ENCODE measurements around the gene LSS. TPM values are rescaled to one million over a fixed set of nuclear protein-coding genes. Genes with fewer than 3 reads are reported as not detected.
"Not testable (repeated sequence)": the region's sequence is repeated elsewhere in the genome, so short reads cannot be mapped to it uniquely, and the experiment has no call there.

The LSS gene
- total RNA-seq, 1 experiment from 2014 or later = 59.4 TPM

DNA sequence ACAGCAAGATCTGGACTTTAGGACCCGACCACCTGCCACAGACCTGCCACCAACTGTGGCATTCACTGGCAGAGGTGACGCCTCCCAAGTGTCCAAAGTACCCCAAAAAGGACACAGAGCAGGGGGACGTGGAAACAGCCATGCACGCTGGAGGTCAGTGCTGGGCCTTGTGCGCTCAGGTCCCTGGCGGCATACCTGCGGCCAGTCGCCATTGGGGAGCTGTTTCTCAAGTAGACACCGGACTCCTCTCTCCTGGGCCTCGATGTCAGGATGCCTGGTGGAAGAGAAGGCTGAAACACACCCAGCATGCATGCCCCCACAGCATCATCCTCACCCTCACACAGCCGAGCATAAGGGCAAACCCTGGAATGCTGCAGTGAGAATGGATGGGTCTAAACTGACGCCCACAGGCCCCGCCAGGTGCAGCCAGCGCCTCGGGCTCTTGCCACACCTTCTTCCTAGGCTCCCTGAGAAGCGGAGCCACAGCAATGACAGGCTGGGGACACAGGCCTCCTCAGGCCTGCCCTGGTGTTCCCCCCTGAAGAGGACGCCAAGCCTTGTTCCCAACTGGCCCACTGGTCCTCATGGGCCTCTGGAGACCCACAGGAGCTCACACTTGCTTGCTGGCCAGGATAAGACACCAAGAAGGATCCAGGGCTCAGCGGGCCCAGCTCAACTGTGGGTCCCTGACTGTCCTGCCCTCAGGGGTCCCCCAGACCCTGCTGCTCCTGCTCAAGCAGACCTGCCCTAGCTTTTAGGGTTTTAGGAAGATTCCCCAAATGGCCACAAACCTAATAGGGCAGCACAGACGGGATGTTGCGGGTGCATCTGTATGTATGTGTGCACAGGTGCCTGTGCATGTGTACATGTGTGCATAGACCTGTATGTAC is 36.6 kb downstream of the LSS start:
- in situ Hi-C loops (cut with HindIII; ENCODE audit: low sequenced_read_pairs) = no loop called here
- DNase-seq (ENCODE audit: low spot score) = no peak

DNA sequence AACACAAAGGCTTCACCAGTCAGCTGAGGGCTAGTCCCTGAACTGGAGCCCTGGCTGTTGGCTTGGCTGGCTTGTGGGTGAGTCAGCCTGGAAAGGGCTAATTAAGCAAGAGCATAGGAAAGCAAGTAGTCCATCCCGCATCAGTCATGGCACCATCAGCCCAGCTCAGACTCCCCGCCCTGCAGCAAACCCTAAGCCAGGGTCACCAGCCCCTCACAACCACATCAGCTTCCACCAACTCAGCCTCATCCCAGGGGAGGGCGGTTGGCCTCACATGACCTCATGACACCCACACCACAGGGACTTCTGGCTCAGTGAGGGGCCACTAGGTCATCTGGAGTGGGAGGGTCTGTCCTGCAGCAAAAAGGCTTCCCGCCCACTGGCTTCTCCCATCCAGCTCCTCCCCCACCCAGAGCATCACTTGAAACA is 37.3 kb downstream of the LSS start:
- no peak for DNase-seq (ENCODE audit: low spot score)
- in situ Hi-C loops (cut with HindIII; ENCODE audit: low sequenced_read_pairs) = no loop called here

DNA sequence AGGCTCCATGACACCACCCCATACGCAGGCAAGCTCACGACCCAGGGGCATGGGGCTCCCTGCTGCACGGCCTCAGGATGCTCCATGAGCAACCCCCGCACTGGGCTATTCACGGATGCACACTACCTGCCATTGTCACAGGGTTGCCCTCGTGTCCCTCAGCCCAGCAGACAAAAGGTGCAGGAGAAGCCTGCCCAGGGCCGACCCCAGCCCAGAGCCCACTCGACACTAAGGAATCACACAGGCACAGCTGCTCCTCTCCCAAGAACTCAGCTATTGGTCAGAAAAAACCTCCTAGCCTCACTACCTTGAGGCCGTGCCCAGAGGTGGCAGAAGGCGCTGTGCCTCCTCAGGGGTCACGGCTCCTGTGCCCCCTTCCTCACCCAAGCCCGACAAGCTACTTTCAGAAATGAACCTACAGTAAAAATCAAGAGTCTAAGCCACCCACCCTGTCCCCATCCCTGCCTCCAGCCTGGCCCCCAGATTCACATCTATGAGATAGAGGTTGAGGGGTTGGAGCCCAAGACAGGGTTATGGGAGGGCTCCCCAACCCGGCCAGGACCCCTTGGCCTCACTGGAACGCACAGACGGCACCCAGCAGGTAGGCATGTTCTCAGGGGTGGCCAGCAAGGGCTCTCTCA is 38.0 kb downstream of the LSS start:
- DNase-seq (ENCODE audit: low spot score) = no peak
- in situ Hi-C loops (cut with HindIII; ENCODE audit: low sequenced_read_pairs) = no loop called here

DNA sequence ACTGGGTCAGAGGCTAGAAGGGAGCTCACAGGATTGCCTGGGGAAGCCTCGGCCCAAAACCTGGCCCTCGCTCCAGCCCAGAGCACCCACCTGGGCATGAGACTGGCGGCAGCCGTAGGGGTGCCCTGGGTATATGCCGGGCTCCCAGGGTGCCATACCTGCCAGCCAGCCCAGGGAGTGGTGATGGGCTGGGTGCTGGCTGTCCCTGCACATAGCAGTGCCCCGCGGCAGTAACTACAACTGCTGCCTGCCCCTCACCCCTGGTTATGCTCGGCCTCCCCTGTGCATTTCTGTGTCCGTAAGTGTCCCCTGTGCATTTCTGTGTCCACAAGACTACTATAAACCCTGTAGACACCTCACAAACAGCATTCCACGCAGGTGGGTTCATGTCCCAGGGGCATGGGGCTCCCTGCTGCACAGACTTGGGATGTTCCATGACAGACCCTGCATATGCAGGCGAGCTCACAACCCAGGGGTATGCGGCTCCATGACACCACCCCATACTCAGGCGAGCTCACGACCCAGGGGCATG is 38.5 kb downstream of the LSS start:
- in situ Hi-C loops (cut with HindIII; ENCODE audit: low sequenced_read_pairs) = no loop called here

DNA sequence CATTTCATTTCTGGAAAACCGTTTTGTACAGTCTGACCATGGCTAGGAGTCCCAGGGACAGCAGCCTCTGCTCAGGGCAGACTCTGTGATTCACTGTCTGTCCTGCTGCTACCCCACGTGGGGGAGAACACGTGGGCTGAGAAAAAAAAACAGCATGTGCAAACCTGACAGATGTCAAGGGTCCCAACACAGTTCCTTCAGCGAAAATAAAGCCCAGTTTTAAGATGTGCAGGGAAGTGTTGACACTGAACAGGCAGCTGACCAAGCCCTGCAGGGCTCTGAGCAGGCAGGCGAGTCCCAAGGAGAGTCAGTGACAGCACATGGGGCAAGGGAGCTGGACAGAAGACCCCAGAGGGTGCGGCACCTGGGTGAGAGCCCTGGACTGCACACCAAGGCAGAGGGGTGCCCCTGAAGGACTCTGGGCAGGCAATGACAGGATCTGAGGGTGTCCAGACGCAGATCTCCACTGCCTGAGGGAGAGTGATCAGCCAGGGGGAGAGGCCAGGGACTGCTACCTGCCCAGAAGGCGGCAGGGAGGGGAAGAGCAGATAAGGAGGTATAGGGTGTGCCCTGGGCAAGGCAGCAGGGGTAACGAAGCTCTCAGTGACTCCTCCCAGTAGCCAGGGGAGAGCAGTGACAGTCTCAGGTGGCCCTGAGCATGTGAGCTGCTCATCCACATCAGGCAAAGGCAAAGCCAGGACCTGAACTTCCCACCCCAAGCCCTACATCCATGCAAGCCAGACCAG is 39.2 kb downstream of the LSS start:
- in situ Hi-C loops (cut with HindIII; ENCODE audit: low sequenced_read_pairs) = no loop called here
- DNase-seq (ENCODE audit: low spot score) = no peak

More for the DNA sequence above, 38.5 kb downstream of the LSS start:
- DNase-seq (ENCODE audit: low spot score) = no peak

DNA sequence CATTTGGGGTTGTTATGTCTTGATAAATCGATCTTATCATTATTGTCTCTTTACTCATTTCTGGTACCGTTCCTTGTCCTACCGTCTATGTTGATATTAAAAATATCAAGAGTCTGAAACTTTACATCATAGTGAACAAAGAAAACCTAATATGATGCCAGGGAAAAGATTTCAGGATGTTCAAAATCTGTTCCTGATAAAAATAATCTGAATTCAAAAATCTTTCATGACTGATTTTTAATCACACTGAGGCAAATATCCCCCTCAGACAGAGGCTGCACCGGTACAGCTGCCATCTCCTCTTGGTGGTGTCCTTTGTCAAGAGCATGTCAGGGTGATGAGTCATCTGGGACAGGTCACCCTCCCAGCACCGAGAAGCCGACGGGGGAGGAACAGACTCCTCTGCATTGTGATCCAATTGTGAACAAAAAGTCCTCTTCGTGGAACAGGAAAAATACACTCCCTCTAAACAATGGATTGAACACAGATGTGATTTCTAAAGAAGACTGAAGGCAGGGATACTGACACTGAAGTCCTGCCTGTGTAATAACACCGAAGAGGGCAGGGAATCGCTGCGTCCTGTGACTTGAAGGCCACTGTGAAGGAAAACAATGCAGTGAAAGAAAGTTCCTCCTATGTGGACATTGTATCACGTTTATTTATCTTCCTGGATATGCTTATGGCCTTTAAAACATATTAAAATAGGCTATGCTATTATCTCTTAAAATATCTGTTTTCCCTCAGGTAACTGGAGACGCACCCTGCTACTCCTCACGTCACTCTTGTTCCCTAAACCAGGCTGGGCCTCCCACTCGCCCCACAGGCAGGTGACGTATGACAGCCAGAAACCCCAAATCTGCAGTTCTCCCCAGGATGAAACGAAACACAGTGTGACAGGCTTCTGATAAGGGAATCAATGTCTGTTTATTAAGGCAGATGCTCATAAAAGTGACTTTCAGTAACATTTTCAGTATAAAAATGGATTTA is 40.1 kb downstream of the LSS start:
- in situ Hi-C loops (cut with HindIII; ENCODE audit: low sequenced_read_pairs) = no loop called here
- DNase-seq (ENCODE audit: low spot score) = no peak

DNA sequence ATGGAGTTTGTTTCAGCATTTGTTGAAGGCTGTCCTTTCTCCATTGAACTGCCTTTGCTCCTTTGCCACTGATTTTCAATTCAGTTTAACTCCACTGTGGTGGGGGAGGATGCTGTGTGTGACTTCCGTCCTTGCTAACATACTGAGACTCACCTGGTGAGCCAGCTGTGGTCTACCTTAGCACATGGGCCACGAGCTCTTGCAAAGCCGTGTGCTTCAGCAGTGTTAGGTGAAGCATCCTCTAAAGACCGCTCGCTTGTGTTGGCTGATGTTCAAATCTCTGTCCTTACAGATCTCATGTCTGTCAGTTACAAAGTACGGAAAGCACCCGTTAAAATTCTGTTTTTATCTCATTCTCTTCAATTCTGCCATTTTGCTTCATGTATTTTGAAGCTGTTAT is 40.8 kb downstream of the LSS start:
- DNase-seq (ENCODE audit: low spot score) = no peak
- in situ Hi-C loops (cut with HindIII; ENCODE audit: low sequenced_read_pairs) = no loop called here

DNA sequence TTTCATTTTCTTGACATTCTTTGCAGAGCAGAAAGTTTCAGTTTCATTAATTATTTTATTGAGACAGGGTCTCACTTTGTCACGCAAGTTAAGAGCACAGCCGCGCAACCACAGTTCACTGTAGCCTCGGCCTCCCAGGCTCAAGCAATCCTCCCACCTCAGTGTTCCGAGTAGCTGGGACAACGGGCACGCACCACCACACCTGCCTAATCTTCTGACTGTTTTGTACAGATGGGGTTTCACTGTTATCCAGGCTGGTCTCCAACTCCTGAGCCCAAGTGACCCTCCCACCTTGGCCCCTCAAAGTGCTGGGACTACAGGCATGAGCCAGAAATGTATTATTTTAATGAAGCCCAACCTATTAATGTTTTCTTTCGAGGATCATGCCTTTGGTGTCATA is 41.3 kb downstream of the LSS start:
- in situ Hi-C loops (cut with HindIII; ENCODE audit: low sequenced_read_pairs) = no loop called here
- DNase-seq (ENCODE audit: low spot score) = no peak

DNA sequence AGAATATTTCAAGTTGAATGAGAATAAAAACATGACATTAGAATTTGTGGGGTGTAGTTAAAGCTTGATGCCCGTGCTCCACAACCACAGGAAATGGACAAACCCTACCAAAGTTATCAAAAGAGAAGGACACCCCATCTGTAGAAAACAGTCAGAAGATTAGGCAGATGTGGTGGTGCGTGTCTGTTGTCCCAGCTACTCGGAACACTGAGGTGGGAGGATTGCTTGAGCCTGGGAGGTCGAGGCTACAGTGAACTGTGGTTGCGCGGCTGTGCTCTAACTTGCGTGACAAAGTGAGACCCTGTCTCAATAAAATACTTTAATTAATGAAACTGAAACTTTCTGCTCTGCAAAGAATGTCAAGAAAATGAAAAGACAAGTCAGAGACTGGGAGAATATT is 42.9 kb downstream of the LSS start:
- in situ Hi-C loops (cut with HindIII; ENCODE audit: low sequenced_read_pairs) = no loop called here
- DNase-seq (ENCODE audit: low spot score) = no peak

DNA sequence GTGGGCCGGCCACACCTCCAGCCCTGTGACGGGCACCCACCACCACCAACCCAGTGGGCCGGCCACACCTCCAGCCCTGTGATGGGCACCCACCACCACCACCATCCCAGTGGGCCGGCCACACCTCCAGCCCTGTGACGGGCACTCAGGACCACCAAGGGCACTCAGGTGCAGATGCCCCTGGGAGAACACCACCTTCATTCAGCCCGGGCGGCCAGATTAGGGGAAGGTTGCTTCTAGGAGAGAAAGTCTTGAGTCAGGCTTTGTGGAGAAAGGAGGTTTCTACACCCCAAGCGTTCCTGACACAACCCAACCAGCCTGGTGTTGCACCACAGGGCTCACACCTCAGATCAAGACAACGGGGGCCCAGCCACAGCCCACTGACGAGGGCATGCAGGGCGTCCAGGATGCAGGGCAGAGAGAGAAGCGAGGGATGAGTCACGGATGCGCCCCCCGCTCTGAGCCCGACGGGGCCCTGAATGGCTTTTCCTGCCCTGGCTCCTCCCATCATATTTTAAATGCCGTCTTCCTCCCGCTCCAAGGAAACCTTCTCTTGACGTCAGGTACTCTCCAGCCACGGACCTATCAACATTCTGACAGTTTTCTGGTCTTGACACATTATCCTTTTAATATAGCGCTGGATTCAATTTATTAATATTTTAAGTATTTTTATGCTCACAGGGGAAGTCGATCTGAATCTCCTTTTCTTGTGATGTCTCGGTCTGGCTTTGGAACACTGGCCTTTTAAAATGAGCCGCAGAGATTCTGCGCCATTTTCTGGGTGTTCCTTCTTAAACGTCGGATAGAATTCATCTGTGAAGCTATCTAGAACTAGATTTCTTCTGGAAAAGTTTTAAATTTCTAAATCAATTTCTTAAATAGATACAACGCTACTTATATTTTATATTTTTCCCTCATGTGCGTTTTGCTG is 43.7 kb downstream of the LSS start:
- in situ Hi-C loops (cut with HindIII; ENCODE audit: low sequenced_read_pairs) = no loop called here
- DNase-seq (ENCODE audit: low spot score) = peak; percentile 91

DNA sequence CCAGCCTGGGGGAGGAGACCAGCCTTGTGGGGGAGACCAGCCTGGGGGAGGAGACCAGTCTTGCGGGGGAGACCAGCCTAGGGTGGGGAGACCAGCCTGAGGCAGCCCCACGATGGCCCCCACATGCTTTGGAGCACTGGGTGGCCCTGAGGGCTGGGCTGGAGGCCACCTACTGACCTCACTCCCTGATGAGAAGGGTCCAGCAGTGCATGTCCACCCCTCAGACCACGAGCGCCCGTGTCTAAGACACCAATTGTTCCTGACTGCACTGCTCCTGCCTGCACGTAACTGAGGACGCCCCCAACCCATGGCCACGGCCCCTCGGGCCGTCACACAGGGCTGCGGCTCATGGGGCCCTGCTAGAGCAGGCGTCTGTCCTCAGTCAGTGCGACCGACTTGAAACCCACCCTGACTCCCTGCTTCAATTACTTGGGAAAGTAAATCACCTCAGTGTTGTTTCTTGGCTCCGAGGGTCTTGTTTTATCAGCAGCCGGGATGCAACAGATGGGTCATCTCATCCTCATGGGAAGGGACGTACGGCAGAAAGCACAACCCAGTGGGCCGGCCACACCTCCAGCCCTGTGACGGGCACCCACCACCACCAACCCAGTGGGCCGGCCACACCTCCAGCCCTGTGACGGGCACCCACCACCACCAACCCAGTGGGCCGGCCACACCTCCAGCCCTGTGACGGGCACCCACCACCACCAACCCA is 44.5 kb downstream of the LSS start, which contains the start of gene SPATC1L:
SPATC1L (minus strand) TSS at position 550 of the 715 bp plus-strand sequence. CDS start 1,643 bp downstream, outside the sequence.
- peak; percentile 82 for DNase-seq (ENCODE audit: low spot score)
- in situ Hi-C loops (cut with HindIII; ENCODE audit: low sequenced_read_pairs) = no loop called here

DNA sequence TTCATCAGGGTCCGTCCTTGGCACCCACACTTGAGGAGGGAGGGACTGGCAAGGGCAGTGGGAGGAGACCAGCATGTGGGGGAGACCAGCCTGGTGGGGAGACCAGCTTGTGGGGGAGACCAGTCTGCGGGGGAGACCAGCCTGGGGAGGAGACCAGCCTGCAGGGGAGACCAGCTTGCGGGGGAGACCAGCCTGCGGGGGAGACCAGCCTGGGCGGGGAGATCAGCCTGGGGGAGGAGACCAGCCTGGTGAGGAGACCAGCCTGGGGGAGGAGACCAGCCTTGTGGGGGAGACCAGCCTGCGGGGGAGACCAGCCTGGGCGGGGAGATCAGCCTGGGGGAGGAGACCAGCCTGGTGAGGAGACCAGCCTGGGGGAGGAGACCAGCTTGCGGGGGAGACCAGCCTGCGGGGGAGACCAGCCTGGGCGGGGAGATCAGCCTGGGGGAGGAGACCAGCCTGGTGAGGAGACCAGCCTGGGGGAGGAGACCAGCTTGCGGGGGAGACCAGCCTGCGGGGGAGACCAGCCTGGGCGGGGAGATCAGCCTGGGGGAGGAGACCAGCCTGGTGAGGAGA is 45.2 kb downstream of the LSS start:
- in situ Hi-C loops (cut with HindIII; ENCODE audit: low sequenced_read_pairs); DNase-seq (ENCODE audit: low spot score): not testable (repeated sequence)

DNA sequence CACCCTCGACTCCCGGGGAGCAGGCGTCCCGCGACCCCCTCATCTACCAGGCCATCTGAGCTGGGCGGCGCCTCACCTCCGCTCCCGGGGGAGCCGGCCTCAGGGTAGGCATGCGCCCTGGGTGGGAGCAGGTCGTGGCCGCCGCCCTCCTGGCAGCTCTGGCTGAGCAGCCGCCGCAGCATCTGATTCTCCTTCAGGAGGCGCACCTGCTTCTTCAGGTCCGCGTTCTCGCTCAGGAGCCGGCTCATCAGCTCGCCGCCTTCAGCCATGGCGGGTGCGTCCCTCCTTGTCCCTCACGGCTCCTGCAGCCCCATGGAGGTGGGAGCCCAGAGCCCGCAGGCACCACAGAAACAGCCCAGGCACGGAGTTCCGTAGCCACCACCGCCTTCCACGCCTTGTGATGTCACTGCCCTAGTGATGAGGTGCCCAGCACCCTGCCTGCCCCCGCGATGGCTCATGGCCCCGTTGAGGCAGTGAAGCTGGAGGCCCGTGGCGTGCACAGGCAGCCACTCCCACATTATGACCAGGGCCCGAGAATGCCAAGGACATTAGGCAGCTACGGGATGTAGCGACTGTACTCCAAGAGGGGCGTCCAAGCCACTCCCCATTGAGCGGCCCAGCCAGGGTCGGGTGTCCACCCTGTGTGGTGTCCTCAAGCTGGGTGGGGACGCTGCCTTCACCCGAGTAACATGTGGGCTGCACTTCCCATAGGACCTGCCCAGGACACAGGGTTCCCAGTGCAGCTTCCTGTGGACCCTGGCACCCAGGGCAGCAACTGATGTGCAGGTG is 45.8 kb downstream of the LSS start:
- in situ Hi-C loops (cut with HindIII; ENCODE audit: low sequenced_read_pairs) = no loop called here
- DNase-seq (ENCODE audit: low spot score) = no peak

DNA sequence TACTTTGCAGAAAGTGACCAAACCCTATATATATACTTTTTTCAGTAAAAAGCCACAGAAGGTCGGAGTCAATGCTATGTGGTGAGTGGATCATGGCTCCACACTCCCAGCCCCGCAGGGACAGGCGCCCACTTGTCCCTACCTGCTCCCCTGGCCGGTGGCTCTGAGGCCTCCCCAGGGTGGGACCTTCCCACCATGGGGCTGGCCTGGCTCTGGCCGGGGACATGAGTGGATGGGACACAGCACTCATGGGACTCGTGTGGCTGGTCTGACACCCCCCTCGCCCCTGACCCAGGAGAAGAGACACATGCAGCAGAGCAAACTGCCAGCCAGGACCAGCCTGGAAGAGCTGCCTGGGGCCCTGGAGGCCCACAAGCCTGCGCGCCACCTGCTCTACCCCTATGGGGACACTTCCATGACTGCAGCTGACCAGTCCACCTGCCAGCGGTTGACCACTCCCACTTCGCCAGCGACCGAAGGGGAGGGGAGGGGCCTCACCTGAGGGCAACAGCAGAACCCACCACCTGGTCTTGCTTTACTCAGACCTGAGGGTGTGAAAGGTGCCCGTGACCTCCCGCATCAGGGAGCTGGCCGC is 46.5 kb downstream of the LSS start:
- in situ Hi-C loops (cut with HindIII; ENCODE audit: low sequenced_read_pairs) = no loop called here
- DNase-seq (ENCODE audit: low spot score) = no peak

DNA sequence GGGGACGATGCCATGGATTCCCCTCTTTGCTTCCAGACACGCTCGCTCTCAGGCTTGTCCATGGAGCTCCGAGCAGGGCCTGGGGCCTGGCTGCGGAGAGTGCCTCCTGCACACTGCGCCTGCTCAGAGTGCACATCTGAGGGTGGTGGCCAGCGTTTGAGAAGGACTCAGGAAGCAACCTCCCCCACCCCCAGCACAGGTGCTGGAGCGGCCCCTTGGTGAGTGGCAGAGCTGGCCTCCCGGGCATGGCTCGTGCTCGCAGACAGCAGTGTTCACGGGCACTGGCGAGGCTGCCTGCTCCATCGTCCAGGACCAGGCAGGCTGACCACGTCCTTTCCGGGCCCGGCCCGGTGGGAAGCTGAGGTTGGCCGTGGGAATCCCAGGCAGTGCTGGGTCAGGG is 47.1 kb downstream of the LSS start:
- DNase-seq (ENCODE audit: low spot score) = no peak
- in situ Hi-C loops (cut with HindIII; ENCODE audit: low sequenced_read_pairs) = no loop called here
